K562 (cell line): Measurements from ENCODE around the gene GALNT18. TPM values are rescaled to one million over a fixed set of nuclear protein-coding genes. Genes with fewer than 3 reads are reported as not detected.

Experiments
- BACH1 ChIP-seq: fragments of 200-800 bp; sonication (Bioruptor generic); IDR thresholded peaks from 2 replicates; pipeline ENCODE4 v1.6.1; 2016; ENCODE audit warnings: missing genetic modification characterization, missing compliant biosample characterization
- GTF2A2 ChIP-seq: IDR thresholded peaks from 2 replicates; pipeline ENCODE4 v1.6.1; 2016; ENCODE audit warnings: mild to moderate bottlenecking, missing genetic modification characterization, missing compliant biosample characterization
- HDAC2 ChIP-seq: fragments of 450-650 bp; IDR thresholded peaks from 2 replicates; pipeline ENCODE4 v1.6.1; 2016; ENCODE audit warnings: mild to moderate bottlenecking
- HDAC8 ChIP-seq: fragments of 450-650 bp; IDR thresholded peaks from 2 replicates; pipeline ENCODE4 v1.6.1; 2016; ENCODE audit warnings: mild to moderate bottlenecking, missing genetic modification characterization, moderate library complexity, missing compliant biosample characterization
- IRF9 ChIP-seq: fragments of 450-650 bp; IDR thresholded peaks from 2 replicates; pipeline ENCODE4 v1.6.1; 2016; ENCODE audit warnings: missing biosample characterization, missing genetic modification characterization
- SLC30A9 ChIP-seq: fragments of 250-450 bp; sonication (Bioruptor Pico); IDR thresholded peaks from 2 replicates; pipeline ENCODE4 v1.8.0; 2022; ENCODE audit warnings: mild to moderate bottlenecking, moderate library complexity
- TEAD1 ChIP-seq, 2 experiments: fragments of 450-650 bp in 1 of 2; sonication (generic) in 1 of 2; formaldehyde crosslinking; IDR thresholded peaks; 2 replicates each; pipeline versions ENCODE4 v1.4.0 to v1.8.0; 2020 to 2022; ENCODE audit warnings: mild to moderate bottlenecking in 2 of 2, missing genetic modification reagents in 1 of 2
- TRIM28 ChIP-seq: fragments of 450-650 bp; IDR thresholded peaks from 2 replicates; pipeline ENCODE4 v1.6.1; 2017
- ZSCAN32 ChIP-seq: fragments of 450-650 bp; formaldehyde crosslinking; IDR thresholded peaks from 2 replicates; pipeline ENCODE4 v1.4.0; 2020; ENCODE audit warnings: mild to moderate bottlenecking, moderate library complexity
- polyA plus RNA-seq, 8 experiments: library from polyadenylated mRNA; depleted of rRNA in 4 of 8; stranded (reverse) in 5 of 8; unstranded in 3 of 8; fragments of >200 nt; fragmentation: Nextera tagmentation in 2 of 8; fragmentation: Illumina TruSeq in 1 of 8; extraction: Ambion mirVana in 2 of 8; extraction: Trizol in 1 of 8; gene quantifications; 2 replicates each; pipeline versions ENCODE4 v1.2.1 to v1.2.3, GENCODE V29; 2011 to 2014; ENCODE audit warnings: inconsistent platforms in 1 of 8, missing spikeins in 1 of 8
- total RNA-seq, 7 experiments: library from RNA; depleted of rRNA in 6 of 7; stranded (reverse); fragments of >200 nt in 6 of 7; fragmentation: Illumina TruSeq in 2 of 7; extraction: Trizol in 2 of 7; gene quantifications; 2 replicates each; pipeline versions ENCODE4 v1.2.1 to v1.2.3, GENCODE V29; 2011 to 2021; ENCODE audit warnings: low replicate concordance in 1 of 7
- TF ChIP-seq, protein P1 (sequence below): fragments of 250-450 bp; sonication (Bioruptor Pico); IDR thresholded peaks from 2 replicates; pipeline ENCODE4 v1.4.0; 2020; ENCODE audit warnings: mild to moderate bottlenecking, moderate library complexity, borderline replicate concordance

The GALNT18 gene
- total and polyA plus RNA-seq, 9 of the 15 experiments (the other 6 are each of a cell fraction or from before 2014, with no cell fraction given) = not detected

DNA sequence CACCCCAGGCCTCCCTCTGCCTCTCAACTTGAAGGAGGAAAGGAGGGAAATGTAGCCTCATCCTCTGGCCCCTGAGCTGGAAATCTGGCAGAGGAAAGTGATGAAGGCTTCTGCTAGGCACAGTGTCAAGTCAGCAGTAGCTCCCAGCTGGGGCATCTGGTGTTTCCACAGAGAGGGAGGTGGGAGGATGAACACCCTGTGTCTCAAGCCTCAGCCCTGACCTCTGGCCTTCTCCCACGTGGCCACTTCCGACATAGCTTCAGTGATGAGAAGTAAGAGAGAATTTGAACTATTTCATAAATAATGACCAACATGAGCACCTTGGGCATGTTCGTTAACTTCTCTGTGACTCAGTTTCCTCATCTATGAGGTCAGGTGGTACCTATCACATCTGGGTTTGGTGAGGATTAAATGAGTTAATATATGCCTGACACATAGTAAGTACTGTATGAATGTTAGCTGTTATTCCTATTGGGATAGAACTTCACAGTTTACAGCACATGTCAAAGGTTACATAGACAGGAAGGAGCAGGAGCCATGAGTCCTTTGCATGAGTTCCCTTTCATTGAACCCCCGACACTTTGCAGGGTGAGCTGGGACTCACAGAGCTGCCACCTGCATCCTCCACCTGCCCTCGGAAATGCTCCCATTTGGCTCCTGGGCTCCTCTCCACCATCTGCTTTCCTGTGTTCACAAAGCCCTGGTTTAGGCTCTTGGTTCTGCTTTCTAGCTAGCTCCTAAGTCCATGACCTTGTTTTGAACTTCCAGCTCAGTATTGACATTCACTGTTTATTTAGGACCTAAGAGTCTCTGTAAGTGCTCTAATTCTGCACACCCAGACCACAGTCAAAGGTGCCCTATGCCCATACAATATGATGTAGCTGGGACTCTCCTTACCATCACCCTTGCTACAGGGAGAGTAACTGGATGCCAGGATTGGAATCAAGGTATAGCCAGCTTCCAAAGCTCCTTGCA lies 330.5 kb downstream of the GALNT18 start (continued):
- no peak for TF ChIP-seq IRF9 (tag)
- no peak for TF ChIP-seq SLC30A9 (CRISPR knock-in tag)
- TF ChIP-seq, protein P1, sequence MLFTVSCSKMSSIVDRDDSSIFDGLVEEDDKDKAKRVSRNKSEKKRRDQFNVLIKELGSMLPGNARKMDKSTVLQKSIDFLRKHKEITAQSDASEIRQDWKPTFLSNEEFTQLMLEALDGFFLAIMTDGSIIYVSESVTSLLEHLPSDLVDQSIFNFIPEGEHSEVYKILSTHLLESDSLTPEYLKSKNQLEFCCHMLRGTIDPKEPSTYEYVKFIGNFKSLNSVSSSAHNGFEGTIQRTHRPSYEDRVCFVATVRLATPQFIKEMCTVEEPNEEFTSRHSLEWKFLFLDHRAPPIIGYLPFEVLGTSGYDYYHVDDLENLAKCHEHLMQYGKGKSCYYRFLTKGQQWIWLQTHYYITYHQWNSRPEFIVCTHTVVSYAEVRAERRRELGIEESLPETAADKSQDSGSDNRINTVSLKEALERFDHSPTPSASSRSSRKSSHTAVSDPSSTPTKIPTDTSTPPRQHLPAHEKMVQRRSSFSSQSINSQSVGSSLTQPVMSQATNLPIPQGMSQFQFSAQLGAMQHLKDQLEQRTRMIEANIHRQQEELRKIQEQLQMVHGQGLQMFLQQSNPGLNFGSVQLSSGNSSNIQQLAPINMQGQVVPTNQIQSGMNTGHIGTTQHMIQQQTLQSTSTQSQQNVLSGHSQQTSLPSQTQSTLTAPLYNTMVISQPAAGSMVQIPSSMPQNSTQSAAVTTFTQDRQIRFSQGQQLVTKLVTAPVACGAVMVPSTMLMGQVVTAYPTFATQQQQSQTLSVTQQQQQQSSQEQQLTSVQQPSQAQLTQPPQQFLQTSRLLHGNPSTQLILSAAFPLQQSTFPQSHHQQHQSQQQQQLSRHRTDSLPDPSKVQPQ = no peak
- TF ChIP-seq GTF2A2 = no peak
- no peak for TF ChIP-seq ZSCAN32 (CRISPR knock-in tag)
- no peak for TF ChIP-seq HDAC2
- no peak for TF ChIP-seq BACH1 (tag)
- TF ChIP-seq HDAC8 = no peak
- no peak for TF ChIP-seq TEAD1 (CRISPR knock-in tag; IDR thresholded peaks at IDR 0.05)
- no peak for TF ChIP-seq TRIM28
